Osteocyte (in vitro differentiated cells): Measurements from ENCODE around the gene NUP133. TPM values are rescaled to one million over a fixed set of nuclear protein-coding genes. Genes with fewer than 3 reads are reported as not detected.

Source experiments
- DNase-seq: peaks from one replicate; pipeline ENCODE4 v3.0.0; 2021; ENCODE audit warnings: mixed read lengths; ENCODE audit not compliant: unreplicated experiment; ENCODE audit errors: extremely low spot score
- H3K27ac Mint-ChIP-seq: one replicate; pipeline ENCODE4 v1.8.0; 2021; ENCODE audit warnings: mild to moderate bottlenecking, mixed read lengths; ENCODE audit not compliant: unreplicated experiment
- H3K27me3 Mint-ChIP-seq: one replicate; pipeline ENCODE4 v1.8.0; 2021; ENCODE audit warnings: mixed read lengths; ENCODE audit not compliant: unreplicated experiment
- H3K36me3 Mint-ChIP-seq: one replicate; pipeline ENCODE4 v1.8.0; 2021; ENCODE audit warnings: mixed read lengths; ENCODE audit not compliant: unreplicated experiment
- H3K4me1 Mint-ChIP-seq: one replicate; pipeline ENCODE4 v1.8.0; 2021; ENCODE audit warnings: mixed read lengths; ENCODE audit not compliant: unreplicated experiment
- H3K4me3 Mint-ChIP-seq: one replicate; pipeline ENCODE4 v1.8.0; 2021; ENCODE audit warnings: mild to moderate bottlenecking, moderate library complexity, mixed read lengths; ENCODE audit not compliant: unreplicated experiment
- H3K9me3 Mint-ChIP-seq: one replicate; pipeline ENCODE4 v1.8.0; 2021; ENCODE audit warnings: mixed read lengths; ENCODE audit not compliant: unreplicated experiment
- CTCF ChIP-seq: fragments of 200-600 bp; sonication (generic); IDR thresholded peaks from 2 replicates; pipeline ENCODE4 v1.5.0; 2021; ENCODE audit warnings: antibody characterized with exemption, mild to moderate bottlenecking, moderate library complexity
- total RNA-seq: library from RNA; stranded (reverse); gene quantifications from 2 replicates; pipeline ENCODE4 v1.2.1, GENCODE V29; 2021

NUP133 gene
- total RNA-seq, 1 donor from 2014 or later, result 40.4 TPM

- no peaks in the 10 kb centered on the region for H3K9me3 Mint-ChIP-seq
- H3K4me1 Mint-ChIP-seq, result peaks cover 32% of the 10 kb centered on the region
- H3K27ac Mint-ChIP-seq, result no peak overlapping the region
- peaks cover 10% of the 10 kb centered on the region for H3K36me3 Mint-ChIP-seq
- H3K4me3 Mint-ChIP-seq, result no peak overlapping the region
- DNase-seq, result no peak
- H3K27me3 Mint-ChIP-seq, result no peaks in the 10 kb centered on the region
- no peak for TF ChIP-seq CTCF
Observed at GRCh38 chr1:229552732-229553131, 44.6 kb upstream of the NUP133 start.

GRCh38 chr1:229550812-229551567 lies 42.8 kb upstream of the NUP133 start:
- peak overlapping the region; percentile 5 for H3K27ac Mint-ChIP-seq
- TF ChIP-seq CTCF, result no peak

GRCh38 chr1:229547542-229547941 lies 39.4 kb upstream of the NUP133 start:
- H3K27ac Mint-ChIP-seq, result no peak overlapping the region
- no peak overlapping the region for H3K4me3 Mint-ChIP-seq
- no peaks in the 10 kb centered on the region for H3K27me3 Mint-ChIP-seq
- no peaks in the 10 kb centered on the region for H3K4me1 Mint-ChIP-seq
- TF ChIP-seq CTCF, result no peak
- DNase-seq, result no peak
- no peaks in the 10 kb centered on the region for H3K9me3 Mint-ChIP-seq
- peaks cover 23% of the 10 kb centered on the region for H3K36me3 Mint-ChIP-seq

More at GRCh38 chr1:229550812-229551567, 42.8 kb upstream of the NUP133 start:
- no peak for DNase-seq
- Mint-ChIP-seq H3K36me3 (peaks cover 16% of the 10 kb centered on the region), H3K9me3 (no peaks in the 10 kb centered on the region), H3K27me3 (no peaks in the 10 kb centered on the region), H3K4me3 (no peak overlapping the region), H3K4me1 (peaks cover 18% of the 10 kb centered on the region)

- peaks cover 36% of the 10 kb centered on the region for H3K36me3 Mint-ChIP-seq
Observed at GRCh38 chr1:229544587-229544986, 36.4 kb upstream of the NUP133 start.

More at GRCh38 chr1:229544587-229544986, 36.4 kb upstream of the NUP133 start:
- TF ChIP-seq CTCF, result no peak
- no peak for DNase-seq
- Mint-ChIP-seq H3K4me1 (no peaks in the 10 kb centered on the region), H3K4me3 (no peak overlapping the region), H3K27me3 (no peaks in the 10 kb centered on the region), H3K9me3 (no peaks in the 10 kb centered on the region), H3K27ac (no peak overlapping the region)
